H1 (cell line): ENCODE results near the gene FA2H. TPM values are rescaled to one million over a fixed set of nuclear protein-coding genes. Genes with fewer than 3 reads are reported as not detected.
"Not testable (repeated sequence)": the region's sequence is repeated elsewhere in the genome, so short reads cannot be mapped to it uniquely, and the experiment has no call there.

Experiments used
- CTCF ChIA-PET: fragments of 300-600 bp; sonication (Branson Sonifier 250); formaldehyde crosslinking; loops from one replicate; lab custom pipeline; 2021; ENCODE audit not compliant: partially characterized antibody; lab: Charles Lee
- POLR2A ChIA-PET: fragments of 300-600 bp; sonication (Branson Sonifier 250); formaldehyde crosslinking; loops from one replicate; lab custom pipeline; 2021; ENCODE audit warnings: inconsistent platforms; ENCODE audit not compliant: partially characterized antibody; lab: Charles Lee
- DNase-seq, 2 experiments: peaks; one replicate each; pipeline versions ENCODE4 v3.0.0 to v3.0.0-alpha.2; 2010 to 2022; ENCODE audit warnings: low spot score in 2 of 2, low read depth in 1 of 2, mixed read lengths in 1 of 2
- FAIRE-seq: peaks from 2 replicates; lab custom pipeline; 2011; peaks lifted over from hg19 to GRCh38; lab: Jason Lieb, UNC
- H2AFZ ChIP-seq: 2 replicates; pipeline ENCODE4 v1.8.1; 2012; ENCODE audit warnings: low read length, inconsistent platforms
- H2AK5ac ChIP-seq: 2 replicates; pipeline ENCODE4 v1.6.1; 2013; ENCODE audit warnings: low read depth, low read length
- H2BK120ac ChIP-seq: replicated peaks from 2 replicates; pipeline ENCODE3; 2013; ENCODE audit warnings: low read depth, low read length, inconsistent platforms
- H2BK12ac ChIP-seq: 2 replicates; pipeline ENCODE4 v1.6.1; 2013; ENCODE audit warnings: low read depth, low read length
- H2BK15ac ChIP-seq: 2 replicates; pipeline ENCODE4 v1.6.1; 2013; ENCODE audit warnings: low read length
- H2BK20ac ChIP-seq: 2 replicates; pipeline ENCODE4 v1.6.1; 2013; ENCODE audit warnings: low read length
- H2BK5ac ChIP-seq: 2 replicates; pipeline ENCODE4 v1.6.1; 2013; ENCODE audit warnings: low read depth, low read length
- H3K14ac ChIP-seq: 2 replicates; pipeline ENCODE4 v1.6.1; 2013; ENCODE audit warnings: inconsistent platforms; ENCODE audit not compliant: insufficient read length
- H3K18ac ChIP-seq: 2 replicates; pipeline ENCODE4 v1.6.1; 2013; ENCODE audit warnings: low read length; ENCODE audit errors: extremely low read depth
- H3K23ac ChIP-seq: 2 replicates; pipeline ENCODE4 v1.6.1; 2013; ENCODE audit warnings: inconsistent platforms; ENCODE audit not compliant: insufficient read length
- H3K23me2 ChIP-seq: 2 replicates; pipeline ENCODE4 v1.6.1; 2013; ENCODE audit warnings: low read depth, low read length
- H3K27ac ChIP-seq: 2 replicates; pipeline ENCODE4 v1.6.1; 2011; ENCODE audit warnings: low read depth, low read length, inconsistent platforms
- H3K27me3 ChIP-seq, 4 experiments: replicated peaks in 1 of 4; 1 replicate in 1 of 4; 2 replicates in 3 of 4; pipeline versions ENCODE4 v1.6.1 to v1.8.1; 2011 to 2013; ENCODE audit warnings: low read length in 3 of 4, mild to moderate bottlenecking in 3 of 4, inconsistent platforms in 2 of 4, mixed read lengths in 2 of 4, moderate library complexity in 1 of 4; ENCODE audit not compliant: control insufficient read depth in 3 of 4, insufficient read depth in 3 of 4; ENCODE audit errors: extremely low read depth in 1 of 4
- H3K36me3 ChIP-seq, 4 experiments: 2 replicates each; pipeline versions ENCODE4 v1.6.1 to v1.8.1; 2011 to 2013; ENCODE audit warnings: mild to moderate bottlenecking in 4 of 4, low read length in 3 of 4, moderate library complexity in 2 of 4, control low read depth in 1 of 4, inconsistent platforms in 1 of 4; ENCODE audit not compliant: insufficient read depth in 4 of 4, control insufficient read depth in 2 of 4
- H3K4ac ChIP-seq: replicated peaks from 2 replicates; pipeline ENCODE3; 2013; ENCODE audit warnings: low read length, low read depth, mixed read lengths, inconsistent platforms; ENCODE audit not compliant: insufficient read length
- H3K4me1 ChIP-seq, 4 experiments: replicated peaks in 1 of 4; 1 replicate in 1 of 4; 2 replicates in 3 of 4; pipeline versions ENCODE4 v1.6.1 to v1.8.1; 2011 to 2013; ENCODE audit warnings: low read length in 3 of 4, inconsistent platforms in 2 of 4, mixed read lengths in 1 of 4; ENCODE audit not compliant: insufficient read depth in 4 of 4, control insufficient read depth in 3 of 4
- H3K4me2 ChIP-seq, 2 experiments: 2 replicates each; pipeline versions ENCODE4 v1.6.1 to v1.8.1; 2011 to 2013; ENCODE audit warnings: low read depth in 2 of 2, low read length in 2 of 2, control low read depth in 1 of 2, inconsistent platforms in 1 of 2, mild to moderate bottlenecking in 1 of 2; ENCODE audit not compliant: insufficient read depth in 1 of 2
- H3K4me3 ChIP-seq, 4 experiments: fragments of 200-600, 300-600 bp in 1 of 4; sonication (generic), shearing (Covaris generic), sonication (Bioruptor Twin) in 1 of 4; 2 replicates each; pipeline versions ENCODE4 v1.5.1 to v1.8.1; 2011 to 2016; ENCODE audit warnings: low read length in 4 of 4, low read depth in 3 of 4, control low read depth in 2 of 4, inconsistent platforms in 2 of 4, mild to moderate bottlenecking in 2 of 4, mixed read lengths in 1 of 4, moderate library complexity in 1 of 4; ENCODE audit not compliant: insufficient read depth in 2 of 4; ENCODE audit errors: extremely low read depth in 1 of 4
- H3K56ac ChIP-seq: replicated peaks from 2 replicates; pipeline ENCODE3; 2013; ENCODE audit warnings: low read depth, mild to moderate bottlenecking, mixed read lengths, low read length, inconsistent platforms; ENCODE audit not compliant: insufficient read length
- H3K79me1 ChIP-seq: 2 replicates; pipeline ENCODE4 v1.6.1; 2013; ENCODE audit warnings: low read depth, low read length, control low read depth
- H3K79me2 ChIP-seq, 2 experiments: 2 replicates each; pipeline versions ENCODE4 v1.6.1 to v1.8.1; 2012 to 2013; ENCODE audit warnings: low read length in 2 of 2, mild to moderate bottlenecking in 2 of 2, inconsistent platforms in 1 of 2; ENCODE audit not compliant: insufficient read depth in 2 of 2, control insufficient read depth in 1 of 2
- H3K9ac ChIP-seq, 4 experiments: replicated peaks in 1 of 4; 1 replicate in 1 of 4; 2 replicates in 3 of 4; pipeline versions ENCODE4 v1.6.1 to v1.8.1; 2011 to 2013; ENCODE audit warnings: low read depth in 3 of 4, low read length in 3 of 4, control low read depth in 2 of 4, mild to moderate bottlenecking in 2 of 4, moderate library complexity in 2 of 4, inconsistent platforms in 1 of 4; ENCODE audit errors: extremely low read depth in 1 of 4
- H3K9me3 ChIP-seq, 2 experiments: 2 replicates each; pipeline versions ENCODE4 v1.6.1 to v1.8.1; 2012 to 2013; ENCODE audit warnings: mild to moderate bottlenecking in 2 of 2, moderate library complexity in 2 of 2, control low read depth in 1 of 2, inconsistent platforms in 1 of 2, low read depth in 1 of 2, low read length in 1 of 2, mixed read lengths in 1 of 2; ENCODE audit not compliant: insufficient read depth in 2 of 2
- H4K20me1 ChIP-seq, 2 experiments: replicated peaks in 1 of 2; 2 replicates each; pipeline versions ENCODE3 to v1.8.1; 2011 to 2013; ENCODE audit warnings: inconsistent platforms in 2 of 2, low read length in 2 of 2, mild to moderate bottlenecking in 1 of 2; ENCODE audit not compliant: insufficient read depth in 2 of 2, control insufficient read depth in 1 of 2
- H4K5ac ChIP-seq: 2 replicates; pipeline ENCODE4 v1.6.1; 2013; ENCODE audit warnings: low read length, low read depth, mixed read lengths, inconsistent platforms; ENCODE audit not compliant: insufficient read length
- H4K8ac ChIP-seq: 2 replicates; pipeline ENCODE4 v1.8.0; 2013; ENCODE audit warnings: mild to moderate bottlenecking, moderate library complexity, low read length, inconsistent platforms; ENCODE audit not compliant: insufficient read depth; ENCODE audit errors: extremely low read depth
- H4K91ac ChIP-seq: replicated peaks from 2 replicates; pipeline ENCODE3; 2013; ENCODE audit warnings: low read length, mixed read lengths, inconsistent platforms; ENCODE audit not compliant: insufficient read length
- WGBS, 2 experiments: shearing (Covaris generic) in 1 of 2; methylation state at CpG; one replicate each; pipeline versions ENCODE4 v1.1.6 to v1.1.7; 2013 to 2015; ENCODE audit warnings: low lambda C conversion rate in 2 of 2, mixed read lengths in 2 of 2, inconsistent platforms in 1 of 2, low coverage in 1 of 2, missing lambda C conversion rate in 1 of 2; ENCODE audit not compliant: insufficient replicate concordance in 2 of 2, insufficient coverage in 1 of 2, insufficient read length in 1 of 2; ENCODE audit errors: extremely low coverage in 1 of 2, missing lambda C conversion rate in 1 of 2; 5-methylcytosine and 5-hydroxymethylcytosine counted together
- polyA plus RNA-seq, 7 experiments: library from polyadenylated mRNA; depleted of rRNA in 3 of 7; stranded (reverse) in 5 of 7; unstranded in 2 of 7; fragments of >200 nt in 5 of 7; fragments of 200-250 nt in 2 of 7; gene quantifications; 1 replicate in 5 of 7; 2 replicates in 1 of 7; 4 replicates in 1 of 7; pipeline versions ENCODE4 v1.2.1 to v1.2.3, GENCODE V29; 2011 to 2013; ENCODE audit warnings: missing spikeins in 2 of 7, mixed read lengths in 2 of 7
- total RNA-seq: library from RNA; stranded (reverse); fragmentation: NEBNext Ultra II Directional; extraction: Animal tissue kit (Norgen Biotek cat#: 25700); gene quantifications from 2 replicates; pipeline ENCODE4 v1.2.1, GENCODE V29; 2021

FA2H gene
- total and polyA plus RNA-seq, 2 of the 8 experiments (the other 6 are each of a cell fraction or from before 2014, with no cell fraction given) = 2.1 to 2.5 TPM

DNA sequence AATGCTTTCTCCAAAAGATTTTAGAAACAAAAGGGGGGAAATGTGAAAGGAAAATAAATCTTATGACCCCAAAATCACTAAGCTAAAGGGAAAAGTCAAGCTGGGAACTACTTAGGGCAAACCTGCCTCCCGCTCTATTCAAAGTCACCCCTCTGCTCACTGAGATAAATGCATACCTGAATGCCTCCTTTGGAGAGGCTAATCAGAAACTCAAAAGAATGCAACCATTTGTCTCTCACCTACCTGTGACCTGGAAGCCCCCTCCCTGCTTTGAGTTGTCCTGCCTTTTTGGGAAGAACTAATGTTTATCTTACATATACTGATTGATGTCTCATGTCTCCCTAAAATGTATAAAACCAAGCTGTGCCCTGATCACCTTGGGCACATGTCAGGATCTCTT is 36.6 kb upstream of the FA2H start:
- DNase-seq = peak in 1 of 2 experiments; percentile 23

More for the DNA sequence above, 36.6 kb upstream of the FA2H start:
- not testable (repeated sequence) for H2BK12ac ChIP-seq, H2BK15ac ChIP-seq, H3K9ac ChIP-seq, H3K23ac ChIP-seq, H3K4ac ChIP-seq, H3K79me2 ChIP-seq, H4K91ac ChIP-seq, H3K56ac ChIP-seq, H3K36me3 ChIP-seq, H4K8ac ChIP-seq, H3K79me1 ChIP-seq, H2BK120ac ChIP-seq, H4K5ac ChIP-seq, H3K27ac ChIP-seq, H2AK5ac ChIP-seq, H3K18ac ChIP-seq, H2BK5ac ChIP-seq, H2AFZ ChIP-seq, H2BK20ac ChIP-seq, H3K14ac ChIP-seq, H4K20me1 ChIP-seq, H3K23me2 ChIP-seq
- ChIA-PET CTCF (interaction anchor here (1.0 to 10.3 kb wide), 6 partner anchors 14 to 300 kb away, joined by 3 to 123 read pairs (median 5); no protein-coding TSS in a partner anchor), POLR2A (interaction anchor here (0.7 to 1.9 kb wide), 2 partner anchors 36 to 77 kb away, joined by 4 to 6 read pairs; partner anchors contain the start of gene FA2H)
- 11% methylated on average over 1 of the region's 1 CpG; no CpG with 5 or more reads in 1 of the 2 experiments for WGBS, 2 experiments
- Histone ChIP-seq H3K4me1 (peaks cover 0 to 11% (median 2%) of the 10 kb centered on the region in 4 experiments; a peak in 5 of 7 replicates), H3K4me3 (peak overlapping the region in 1 of 4 experiments; percentile 25; a peak in 1 of 8 replicates), H3K4me2 (peak overlapping the region; percentile 29 to 49; a peak in 1 of 4 replicates), H3K9me3 (peaks cover 15 to 26% of the 10 kb centered on the region in 2 experiments), H3K27me3 (peaks cover 5 to 19% (median 14%) of the 10 kb centered on the region in 4 experiments; a peak in 6 of 7 replicates)
- FAIRE-seq = peak; percentile 45
